Measurements from ENCODE around the gene FANCC. TPM values are rescaled to one million over a fixed set of nuclear protein-coding genes. Genes with fewer than 3 reads are reported as not detected.

Gene FANCC
- total and polyA plus RNA-seq, 2 experiments from 2014 or later = 5.0 to 5.3 TPM

DNA sequence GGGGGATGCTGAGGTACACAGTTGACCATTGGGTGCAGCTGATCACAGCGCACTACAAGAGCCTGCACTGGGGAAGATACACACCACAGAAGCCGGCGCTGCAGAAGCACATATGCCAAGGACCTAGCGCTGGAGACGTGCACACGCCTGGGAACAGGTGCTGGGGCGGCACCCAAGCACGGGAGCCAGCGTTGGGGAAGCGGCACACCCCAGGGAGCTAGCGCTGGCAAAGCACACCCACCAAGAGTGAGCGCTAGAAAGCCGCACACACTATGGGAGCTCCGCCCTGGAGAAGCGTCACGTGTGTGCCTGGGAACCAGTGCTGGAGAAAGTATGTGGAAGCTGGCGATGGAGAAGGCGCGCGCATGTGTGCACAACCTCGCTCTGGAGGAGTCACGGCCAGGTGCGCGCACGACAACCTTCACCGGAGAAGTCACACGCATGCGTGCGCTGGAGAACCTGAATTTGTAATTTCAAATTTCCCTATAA, 4.5 kb downstream of the FANCC start:
- 44 to 48% methylated on average over 29 of the region's 29 CpGs for WGBS, 2 experiments (ENCODE audit: low coverage in 1 of 2, low lambda C conversion rate in 2 of 2, missing lambda C conversion rate in 2 of 2)
- H3K4me1 ChIP-seq (ENCODE audit: insufficient read depth) = peaks cover 5% of the 10 kb centered on the region; the same call in 1 of the 2 replicates
- H3K9me3 ChIP-seq (ENCODE audit: low read depth) = no peaks in the 10 kb centered on the region
- TF ChIP-seq EZH2 (IDR thresholded peaks at IDR 0.05; ENCODE audit: insufficient read depth, poor library complexity, severe bottlenecking) (no peak), EZH2phosphoT487 (IDR thresholded peaks at IDR 0.05; ENCODE audit: insufficient read depth, low read depth) (no peak)
- peak overlapping the region; percentile 76 for H2AFZ ChIP-seq
- peak; percentile 77 for DNase-seq
- no peaks in the 10 kb centered on the region for H3K9me2 ChIP-seq (ENCODE audit: insufficient read depth)
- 0 out of 2 replicates have a peak, but pooled peaks cover 8% of the 10 kb centered on the region for H3F3A ChIP-seq (ENCODE audit: insufficient read depth)
- no peak overlapping the region for H3K9ac ChIP-seq
- in situ Hi-C loops (cut with MboI) = no loop called here
- peaks cover 54% of the 10 kb centered on the region for H3K79me2 ChIP-seq (ENCODE audit: insufficient read depth)
- H3K4me2 ChIP-seq (ENCODE audit: unreplicated experiment) = peak overlapping the region; percentile 82
- no peaks in the 10 kb centered on the region for H3K36me3 ChIP-seq (ENCODE audit: low read depth)
- no peak overlapping the region for H3K27ac ChIP-seq
- no peaks in the 10 kb centered on the region for H3K27me3 ChIP-seq (replicated peaks; ENCODE audit: insufficient read depth)
- H4K20me1 ChIP-seq (ENCODE audit: insufficient read depth) = no peaks in the 10 kb centered on the region
- peak overlapping the region; percentile 72 for H3K4me3 ChIP-seq

DNA sequence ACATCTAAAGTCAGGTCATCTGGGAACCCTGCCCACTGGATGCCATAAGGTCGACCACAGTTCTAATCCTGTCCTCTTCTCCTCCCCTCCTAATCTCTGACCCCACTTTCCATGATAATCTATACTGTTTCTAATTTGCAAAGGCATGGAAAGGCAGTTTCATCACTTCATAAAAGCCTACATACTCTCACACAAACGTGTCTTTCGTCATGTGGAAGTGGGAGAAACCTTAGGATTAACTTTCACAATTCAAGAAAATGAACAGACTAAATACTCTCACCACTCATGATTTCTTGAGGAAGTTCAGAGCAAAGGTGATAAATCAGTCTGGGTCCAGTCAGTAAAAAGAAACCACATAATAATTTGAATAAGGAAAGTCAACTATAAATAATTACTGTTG, 5.5 kb downstream of the FANCC start:
- in situ Hi-C loops (cut with MboI) = no loop called here
- Histone ChIP-seq H3K27me3 (replicated peaks; ENCODE audit: insufficient read depth) (no peaks in the 10 kb centered on the region), H3K4me1 (ENCODE audit: insufficient read depth) (peaks cover 5% of the 10 kb centered on the region; the same call in 1 of the 2 replicates), H3K9ac (no peak overlapping the region), H3K79me2 (ENCODE audit: insufficient read depth) (peaks cover 61% of the 10 kb centered on the region), H4K20me1 (ENCODE audit: insufficient read depth) (no peaks in the 10 kb centered on the region), H2AFZ (no peak overlapping the region), H3K27ac (no peak overlapping the region), H3K4me3 (no peak overlapping the region), H3K4me2 (ENCODE audit: unreplicated experiment) (no peak overlapping the region), H3K9me3 (ENCODE audit: low read depth) (no peaks in the 10 kb centered on the region), H3F3A (ENCODE audit: insufficient read depth) (0 out of 2 replicates have a peak, but pooled peaks cover 8% of the 10 kb centered on the region), H3K36me3 (ENCODE audit: low read depth) (no peaks in the 10 kb centered on the region), H3K9me2 (ENCODE audit: insufficient read depth) (no peaks in the 10 kb centered on the region)
- TF ChIP-seq EZH2 (IDR thresholded peaks at IDR 0.05; ENCODE audit: insufficient read depth, poor library complexity, severe bottlenecking) (no peak), EZH2phosphoT487 (IDR thresholded peaks at IDR 0.05; ENCODE audit: insufficient read depth, low read depth) (no peak)
- 78 to 82% methylated on average over 3 of the region's 3 CpGs for WGBS, 2 experiments (ENCODE audit: low coverage in 1 of 2, low lambda C conversion rate in 2 of 2, missing lambda C conversion rate in 2 of 2)
- DNase-seq = no peak

DNA sequence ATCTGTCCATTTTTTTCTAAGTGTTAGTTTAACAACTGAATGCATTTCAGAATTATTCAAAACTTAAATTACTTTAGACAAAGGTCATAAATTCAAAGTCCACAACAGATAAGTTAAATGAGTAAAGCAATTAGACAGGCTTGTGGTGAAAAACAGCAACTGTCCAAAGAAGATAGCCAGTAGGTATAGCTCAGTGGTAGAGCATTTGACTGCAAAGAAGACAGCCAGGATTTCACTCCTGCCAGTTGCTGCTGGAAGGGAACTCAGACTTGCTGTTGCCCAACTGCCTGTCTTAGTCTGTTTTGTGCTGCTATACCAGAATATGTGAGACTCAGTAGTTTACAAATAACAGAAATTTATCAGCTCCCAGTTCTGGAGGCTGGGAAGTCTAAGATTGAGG, 10.0 kb downstream of the FANCC start:
- Histone ChIP-seq H2AFZ (no peak overlapping the region), H3K9me3 (ENCODE audit: low read depth) (no peaks in the 10 kb centered on the region), H3K9ac (no peak overlapping the region), H3K4me1 (ENCODE audit: insufficient read depth) (peaks cover 17% of the 10 kb centered on the region), H3K4me3 (no peak overlapping the region), H4K20me1 (ENCODE audit: insufficient read depth) (no peaks in the 10 kb centered on the region), H3K27ac (no peak overlapping the region), H3F3A (ENCODE audit: insufficient read depth) (peaks cover 16% of the 10 kb centered on the region; the same call in 1 of the 2 replicates), H3K9me2 (ENCODE audit: insufficient read depth) (no peaks in the 10 kb centered on the region), H3K36me3 (ENCODE audit: low read depth) (no peaks in the 10 kb centered on the region), H3K4me2 (ENCODE audit: unreplicated experiment) (no peak overlapping the region), H3K27me3 (replicated peaks; ENCODE audit: insufficient read depth) (no peaks in the 10 kb centered on the region), H3K79me2 (ENCODE audit: insufficient read depth) (peaks cover 38% of the 10 kb centered on the region)
- TF ChIP-seq EZH2 (IDR thresholded peaks at IDR 0.05; ENCODE audit: insufficient read depth, poor library complexity, severe bottlenecking) (no peak), EZH2phosphoT487 (IDR thresholded peaks at IDR 0.05; ENCODE audit: insufficient read depth, low read depth) (no peak)
- in situ Hi-C loops (cut with MboI) = no loop called here
- DNase-seq = no peak

DNA sequence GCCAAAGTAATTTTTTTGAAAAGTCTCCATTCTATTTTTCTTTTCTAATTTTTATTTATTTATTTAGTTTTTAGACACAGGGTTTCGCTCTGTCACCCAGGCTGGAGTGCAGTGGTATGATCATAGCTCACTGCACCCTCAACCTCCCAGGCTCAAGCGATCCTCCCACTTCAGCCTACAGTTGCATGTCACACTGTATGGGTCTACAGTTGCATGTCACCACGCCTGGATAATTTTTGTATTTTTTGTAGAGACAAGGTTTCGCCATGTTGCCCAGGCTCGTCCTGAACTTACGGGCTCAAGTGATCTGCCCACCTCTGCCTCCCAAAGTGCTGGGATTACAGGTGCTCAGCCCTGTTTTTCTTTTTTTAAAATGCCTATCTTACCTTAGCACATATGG, 10.7 kb downstream of the FANCC start:
- Histone ChIP-seq H3K9me3 (ENCODE audit: low read depth) (no peaks in the 10 kb centered on the region), H3K36me3 (ENCODE audit: low read depth) (no peaks in the 10 kb centered on the region), H3K4me2 (ENCODE audit: unreplicated experiment) (no peak overlapping the region), H3K27ac (no peak overlapping the region), H2AFZ (no peak overlapping the region), H3K4me3 (no peak overlapping the region), H3K79me2 (ENCODE audit: insufficient read depth) (peaks cover 30% of the 10 kb centered on the region), H3K9me2 (ENCODE audit: insufficient read depth) (no peaks in the 10 kb centered on the region), H3K9ac (no peak overlapping the region), H4K20me1 (ENCODE audit: insufficient read depth) (no peaks in the 10 kb centered on the region), H3K4me1 (ENCODE audit: insufficient read depth) (peaks cover 17% of the 10 kb centered on the region), H3K27me3 (replicated peaks; ENCODE audit: insufficient read depth) (no peaks in the 10 kb centered on the region), H3F3A (ENCODE audit: insufficient read depth) (peaks cover 16% of the 10 kb centered on the region; the same call in 1 of the 2 replicates)
- in situ Hi-C loops (cut with MboI) = no loop called here
- 97 to 98% methylated on average over 6 of the region's 6 CpGs for WGBS, 2 experiments (ENCODE audit: low coverage in 1 of 2, low lambda C conversion rate in 2 of 2, missing lambda C conversion rate in 2 of 2)
- TF ChIP-seq EZH2 (IDR thresholded peaks at IDR 0.05; ENCODE audit: insufficient read depth, poor library complexity, severe bottlenecking) (no peak), EZH2phosphoT487 (IDR thresholded peaks at IDR 0.05; ENCODE audit: insufficient read depth, low read depth) (no peak)
- no peak for DNase-seq
